ENCODE results near the gene TPD52L1.
A peak's percentile ranks its signal among the peaks of the same experiment; 100 is the strongest.

TPD52L1 gene

DNA sequence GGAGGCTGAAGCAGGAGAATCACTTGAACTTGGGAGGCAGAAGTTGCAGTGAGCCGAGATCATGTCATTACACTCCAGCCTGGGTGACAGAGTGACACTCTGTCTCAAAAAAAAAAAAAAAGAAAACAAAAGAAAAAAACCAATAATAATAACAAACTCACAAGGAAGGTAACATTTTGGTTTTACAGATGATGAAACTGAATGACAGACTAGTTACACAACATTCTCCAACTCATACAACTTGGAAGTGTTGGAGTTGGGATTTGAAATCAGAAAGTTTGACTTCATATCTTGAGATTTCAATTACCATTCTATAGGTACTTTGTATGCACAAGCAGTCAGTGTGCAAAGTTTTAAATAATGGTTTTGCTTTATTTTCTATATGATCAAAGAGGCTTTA, 10.2 kb downstream of the TPD52L1 start:
- no peak overlapping the region for H3K4me3 ChIP-seq (replicated peaks; ENCODE audit: low read depth, low read length)
- TF ChIP-seq, protein P1, sequence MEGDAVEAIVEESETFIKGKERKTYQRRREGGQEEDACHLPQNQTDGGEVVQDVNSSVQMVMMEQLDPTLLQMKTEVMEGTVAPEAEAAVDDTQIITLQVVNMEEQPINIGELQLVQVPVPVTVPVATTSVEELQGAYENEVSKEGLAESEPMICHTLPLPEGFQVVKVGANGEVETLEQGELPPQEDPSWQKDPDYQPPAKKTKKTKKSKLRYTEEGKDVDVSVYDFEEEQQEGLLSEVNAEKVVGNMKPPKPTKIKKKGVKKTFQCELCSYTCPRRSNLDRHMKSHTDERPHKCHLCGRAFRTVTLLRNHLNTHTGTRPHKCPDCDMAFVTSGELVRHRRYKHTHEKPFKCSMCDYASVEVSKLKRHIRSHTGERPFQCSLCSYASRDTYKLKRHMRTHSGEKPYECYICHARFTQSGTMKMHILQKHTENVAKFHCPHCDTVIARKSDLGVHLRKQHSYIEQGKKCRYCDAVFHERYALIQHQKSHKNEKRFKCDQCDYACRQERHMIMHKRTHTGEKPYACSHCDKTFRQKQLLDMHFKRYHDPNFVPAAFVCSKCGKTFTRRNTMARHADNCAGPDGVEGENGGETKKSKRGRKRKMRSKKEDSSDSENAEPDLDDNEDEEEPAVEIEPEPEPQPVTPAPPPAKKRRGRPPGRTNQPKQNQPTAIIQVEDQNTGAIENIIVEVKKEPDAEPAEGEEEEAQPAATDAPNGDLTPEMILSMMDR (IDR thresholded peaks at IDR 0.05; ENCODE audit: low read length, missing control alignments): no peak
- no peak for DNase-seq (ENCODE audit: low read depth)

DNA sequence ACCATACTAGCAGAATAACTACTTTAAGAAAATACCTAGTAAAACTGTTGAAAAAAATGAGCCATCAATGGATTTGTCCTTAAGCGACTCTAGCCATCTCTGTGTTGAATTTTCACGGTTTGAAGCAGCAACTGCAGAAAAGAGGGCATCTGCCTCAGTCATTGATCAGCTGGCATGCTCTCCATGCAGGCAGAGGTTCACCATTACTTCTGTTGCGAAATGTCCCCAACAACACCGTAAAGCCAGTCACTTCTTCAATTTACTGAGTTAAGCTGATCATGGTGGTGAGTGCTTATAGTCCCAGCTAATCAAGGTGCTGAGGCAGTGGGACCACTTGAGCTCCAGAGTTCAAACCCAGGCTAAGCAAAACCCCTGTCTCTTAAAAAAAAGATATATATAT, 11.1 kb downstream of the TPD52L1 start:
- no peak for DNase-seq (ENCODE audit: low read depth)
- TF ChIP-seq, protein P1 (IDR thresholded peaks at IDR 0.05; ENCODE audit: low read length, missing control alignments): no peak
- no peak overlapping the region for H3K4me3 ChIP-seq (replicated peaks; ENCODE audit: low read depth, low read length)

DNA sequence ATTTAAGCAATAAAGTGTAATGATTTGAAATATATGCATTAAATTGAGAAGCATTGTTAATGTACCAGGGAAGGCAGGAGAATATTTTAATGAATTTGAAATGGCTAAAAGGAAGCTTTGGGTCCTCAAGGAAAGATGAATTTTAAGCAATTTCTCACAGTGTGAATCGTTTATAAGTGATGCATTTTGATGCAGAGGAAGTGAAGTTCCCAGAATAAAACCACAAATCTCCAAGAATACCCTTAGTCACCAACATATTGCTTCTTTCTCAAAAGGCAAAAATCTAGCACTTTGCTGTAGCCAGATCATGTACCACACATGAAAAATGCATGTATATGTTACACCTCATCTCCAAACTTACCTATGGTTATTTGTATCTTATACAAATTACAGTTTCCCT, 11.7 kb downstream of the TPD52L1 start:
- TF ChIP-seq, protein P1 (IDR thresholded peaks at IDR 0.05; ENCODE audit: low read length, missing control alignments): no peak
- DNase-seq (ENCODE audit: low read depth): peak; percentile 16
- H3K4me3 ChIP-seq (replicated peaks; ENCODE audit: low read depth, low read length): no peak overlapping the region

DNA sequence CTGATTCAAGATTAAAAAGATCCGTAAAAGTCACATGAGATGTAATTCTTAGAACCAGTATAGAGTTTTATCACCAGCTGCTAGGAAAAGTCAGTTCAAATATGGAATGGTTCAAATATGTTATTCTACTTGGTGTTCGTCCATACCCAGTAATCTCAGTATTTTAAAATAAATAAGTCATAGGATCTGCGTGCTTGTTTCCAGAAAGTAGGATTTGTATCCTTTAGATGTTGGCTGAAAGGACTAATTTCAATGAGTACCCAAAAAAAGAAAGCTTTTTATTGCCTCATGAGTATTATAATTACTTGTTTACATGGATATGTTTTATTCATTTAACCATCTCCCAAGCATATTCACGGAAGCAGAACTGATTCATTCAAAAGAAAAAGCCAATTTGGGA, 12.2 kb downstream of the TPD52L1 start:
- TF ChIP-seq, protein P1 (IDR thresholded peaks at IDR 0.05; ENCODE audit: low read length, missing control alignments): no peak
- no peak for DNase-seq (ENCODE audit: low read depth)
- no peak overlapping the region for H3K4me3 ChIP-seq (replicated peaks; ENCODE audit: low read depth, low read length)

DNA sequence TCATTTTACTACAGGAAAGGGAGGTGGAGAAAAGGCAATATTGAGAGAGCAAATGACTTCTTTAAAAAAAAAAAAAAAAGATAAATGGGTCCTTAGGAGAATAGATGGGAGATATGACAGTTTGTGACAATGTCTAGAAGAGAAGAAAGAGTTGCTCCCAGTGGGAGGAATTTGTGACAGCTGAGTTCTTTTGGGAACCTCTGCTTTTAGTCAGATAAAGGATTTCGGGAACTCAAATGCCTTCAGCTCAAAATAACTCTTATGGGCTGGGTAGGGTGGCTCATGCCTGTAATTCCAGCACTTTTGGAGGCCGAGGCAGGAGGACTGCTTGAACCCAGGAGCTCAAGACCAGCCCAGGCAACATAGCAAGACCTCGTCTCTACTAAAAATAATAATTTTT, 13.1 kb downstream of the TPD52L1 start:
- TF ChIP-seq, protein P1 (IDR thresholded peaks at IDR 0.05; ENCODE audit: low read length, missing control alignments): no peak
- H3K4me3 ChIP-seq (replicated peaks; ENCODE audit: low read depth, low read length): no peak overlapping the region
- no peak for DNase-seq (ENCODE audit: low read depth)

DNA sequence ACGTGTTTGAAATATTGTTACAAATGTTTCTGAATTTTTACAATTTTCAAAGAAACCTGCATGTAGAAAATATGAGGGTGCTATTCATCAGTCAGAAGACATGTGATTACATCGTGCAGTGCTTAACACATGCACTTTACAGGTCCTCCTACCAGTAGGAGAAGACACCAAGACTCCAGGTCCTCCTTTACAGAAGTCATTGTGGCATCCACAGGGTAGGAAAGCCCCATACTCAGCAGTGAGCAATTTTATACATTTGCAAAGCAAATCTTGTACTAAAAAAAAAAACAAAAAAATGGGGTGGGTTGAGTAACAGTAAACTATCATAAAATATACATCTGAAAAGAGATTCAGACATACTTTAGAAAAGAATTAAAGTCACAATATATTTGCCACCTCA, 14.0 kb downstream of the TPD52L1 start:
- TF ChIP-seq, protein P1 (IDR thresholded peaks at IDR 0.05; ENCODE audit: low read length, missing control alignments): no peak
- no peak for DNase-seq (ENCODE audit: low read depth)
- H3K4me3 ChIP-seq (replicated peaks; ENCODE audit: low read depth, low read length): no peak overlapping the region

DNA sequence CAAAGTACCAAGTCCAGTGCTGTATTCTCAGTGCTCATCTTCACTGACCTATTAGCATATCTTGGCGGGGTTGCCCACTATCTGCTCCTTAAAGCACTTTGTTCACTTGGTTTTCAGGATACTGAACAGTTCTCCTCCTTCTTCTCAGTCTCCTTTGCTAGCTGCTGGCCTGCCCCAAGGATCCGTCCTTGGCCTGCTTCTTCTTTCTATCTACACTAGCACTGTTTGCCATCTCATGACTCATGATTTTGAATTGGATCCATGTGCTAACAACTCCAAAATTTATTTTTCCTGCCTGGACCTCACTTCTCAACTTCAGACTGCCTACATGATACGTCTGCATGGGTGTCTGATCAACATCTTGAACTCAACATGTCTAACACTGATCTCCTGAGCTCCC, 15.5 kb downstream of the TPD52L1 start:
- DNase-seq (ENCODE audit: low read depth): peak; percentile 19
- no peak overlapping the region for H3K4me3 ChIP-seq (replicated peaks; ENCODE audit: low read depth, low read length)
- TF ChIP-seq, protein P1 (IDR thresholded peaks at IDR 0.05; ENCODE audit: low read length, missing control alignments): no peak
